Mucosa of gallbladder (tissue), 1 donor: ENCODE measurements around the gene MPP3. TPM values are rescaled to one million over a fixed set of nuclear protein-coding genes. Genes with fewer than 3 reads are reported as not detected.
"Not testable (repeated sequence)": the region's sequence is repeated elsewhere in the genome, so short reads cannot be mapped to it uniquely, and the experiment has no call there.

ENCODE experiments used
- DNase-seq: peaks from one replicate; pipeline ENCODE4 v3.0.0-alpha.2; 2020; ENCODE audit warnings: low spot score
- total RNA-seq: library from RNA; stranded (reverse); gene quantifications from one replicate; pipeline ENCODE4 v1.2.1, GENCODE V29; 2021
- donor health status: DM: no; HTN: no; CAD: no.

The MPP3 gene
- total RNA-seq, 1 donor from 2014 or later: 19.2 TPM

GRCh38 chr17:43860927-43861622 is 28.1 kb upstream of the MPP3 start:
- no peak for DNase-seq

GRCh38 chr17:43860077-43860725 is 27.3 kb upstream of the MPP3 start:
- DNase-seq: no peak

GRCh38 chr17:43857957-43858600 is 25.1 kb upstream of the MPP3 start:
- DNase-seq: no peak

GRCh38 chr17:43857141-43857540 is 24.2 kb upstream of the MPP3 start:
- DNase-seq: no peak

- DNase-seq: no peak
Measured at GRCh38 chr17:43856141-43856540, 23.2 kb upstream of the MPP3 start.

GRCh38 chr17:43855061-43855460 is 22.1 kb upstream of the MPP3 start:
- DNase-seq: no peak

- no peak for DNase-seq
Measured at GRCh38 chr17:43854498-43854897, 21.6 kb upstream of the MPP3 start.

- DNase-seq: no peak
Measured at GRCh38 chr17:43853546-43853945, 20.6 kb upstream of the MPP3 start.

- no peak for DNase-seq
Measured at GRCh38 chr17:43852571-43852970, 19.6 kb upstream of the MPP3 start.

- DNase-seq: no peak
Measured at GRCh38 chr17:43849116-43849515, 16.2 kb upstream of the MPP3 start.

GRCh38 chr17:43848601-43849000 is 15.7 kb upstream of the MPP3 start:
- DNase-seq: no peak

GRCh38 chr17:43846963-43847371 is 14.0 kb upstream of the MPP3 start, which contains the start of gene CD300LG:
Gene CD300LG (plus strand): TSS chr17:43847176. CDS start chr17:43847217, 41 bp downstream.
- no peak for DNase-seq

GRCh38 chr17:43846221-43846712 is 13.3 kb upstream of the MPP3 start:
- DNase-seq: peak; percentile 81

- DNase-seq: no peak
Measured at GRCh38 chr17:43845766-43846165, 12.8 kb upstream of the MPP3 start.

GRCh38 chr17:43844241-43844640 is 11.3 kb upstream of the MPP3 start:
- DNase-seq: no peak

GRCh38 chr17:43842975-43843325 is 10.0 kb upstream of the MPP3 start:
- DNase-seq: no peak

- DNase-seq: not testable (repeated sequence)
Measured at GRCh38 chr17:43842091-43842974, 9.4 kb upstream of the MPP3 start.

- no peak for DNase-seq
Measured at GRCh38 chr17:43841282-43841681, 8.3 kb upstream of the MPP3 start.

GRCh38 chr17:43840814-43841213 is 7.9 kb upstream of the MPP3 start:
- DNase-seq: no peak

GRCh38 chr17:43839670-43840108 is 6.7 kb upstream of the MPP3 start:
- peak; percentile 58 for DNase-seq

- no peak for DNase-seq
Measured at GRCh38 chr17:43834106-43834505, 1.2 kb upstream of the MPP3 start.
